Keratinocyte (primary cell): ENCODE measurements around the gene EEF1AKMT2. TPM values are rescaled to one million over a fixed set of nuclear protein-coding genes. Genes with fewer than 3 reads are reported as not detected.
A peak's percentile ranks its signal among the peaks of the same experiment; 100 is the strongest.

Experiments used
- DNase-seq: peaks from one replicate; pipeline ENCODE4 v3.0.0-alpha.2; 2011; ENCODE audit warnings: low read depth, missing footprints, low spot score
- FAIRE-seq: peaks from 2 replicates; lab custom pipeline; 2011; peaks lifted over from hg19 to GRCh38; lab: Jason Lieb, UNC
- H2AFZ ChIP-seq: 2 replicates; pipeline ENCODE4 v1.6.0; 2012; ENCODE audit warnings: low read length, control low read depth, inconsistent platforms; ENCODE audit not compliant: control insufficient read depth
- H3K27ac ChIP-seq: 2 replicates; pipeline ENCODE4 v1.5.1; 2011; ENCODE audit warnings: low read length; ENCODE audit not compliant: control insufficient read depth, insufficient read depth
- H3K27me3 ChIP-seq: 3 replicates; pipeline ENCODE4 v1.6.0; 2011; ENCODE audit warnings: low read length; ENCODE audit not compliant: control insufficient read depth, insufficient read depth; ENCODE audit errors: extremely low read depth
- H3K36me3 ChIP-seq, 2 experiments: 2 replicates in 1 of 2; 3 replicates in 1 of 2; pipeline ENCODE4 v1.5.1; 2011; ENCODE audit warnings: low read length in 2 of 2, mild to moderate bottlenecking in 1 of 2; ENCODE audit not compliant: control insufficient read depth in 2 of 2, insufficient read depth in 2 of 2; ENCODE audit errors: extremely low read depth in 1 of 2
- H3K4me1 ChIP-seq: 3 replicates; pipeline ENCODE4 v1.5.1; 2011; ENCODE audit warnings: low read length; ENCODE audit not compliant: control insufficient read depth, insufficient read depth; ENCODE audit errors: extremely low read depth
- H3K4me2 ChIP-seq: 3 replicates; pipeline ENCODE4 v1.6.0; 2011; ENCODE audit warnings: low read depth, low read length; ENCODE audit not compliant: control insufficient read depth, insufficient read depth; ENCODE audit errors: extremely low read depth
- H3K4me3 ChIP-seq, 3 experiments: fragments of 200-600 bp in 1 of 3; sonication (generic) in 1 of 3; 2 replicates in 2 of 3; 3 replicates in 1 of 3; pipeline ENCODE4 v1.5.1; 2011 to 2016; ENCODE audit warnings: low read length in 3 of 3, mild to moderate bottlenecking in 3 of 3, control low read depth in 2 of 3, inconsistent platforms in 1 of 3, low read depth in 1 of 3, mixed read lengths in 1 of 3, mixed run types in 1 of 3, moderate library complexity in 1 of 3; ENCODE audit not compliant: control insufficient read depth in 2 of 3, insufficient read depth in 2 of 3; ENCODE audit errors: extremely low read depth in 1 of 3
- H3K79me2 ChIP-seq: 2 replicates; pipeline ENCODE4 v1.6.0; 2012; ENCODE audit warnings: low read length; ENCODE audit not compliant: control insufficient read depth, insufficient read depth
- H3K9ac ChIP-seq: 3 replicates; pipeline ENCODE4 v1.6.0; 2011; ENCODE audit warnings: low read length; ENCODE audit not compliant: control insufficient read depth, insufficient read depth; ENCODE audit errors: extremely low read depth
- H3K9me1 ChIP-seq: 3 replicates; pipeline ENCODE4 v1.6.0; 2011; ENCODE audit warnings: low read length; ENCODE audit not compliant: control insufficient read depth, insufficient read depth; ENCODE audit errors: extremely low read depth
- H3K9me3 ChIP-seq: 2 replicates; pipeline ENCODE4 v1.5.1; 2012; ENCODE audit warnings: low read depth, low read length; ENCODE audit not compliant: control insufficient read depth
- H4K20me1 ChIP-seq: 3 replicates; pipeline ENCODE4 v1.6.0; 2011; ENCODE audit warnings: low read length; ENCODE audit not compliant: control insufficient read depth, insufficient read depth; ENCODE audit errors: extremely low read depth
- CTCF ChIP-seq, 3 experiments: IDR thresholded peaks in 1 of 3; conservative IDR thresholded peaks in 1 of 3; optimal IDR thresholded peaks in 1 of 3; 2 replicates in 2 of 3; 3 replicates in 1 of 3; pipeline versions ENCODE3 to v1.5.1; 2011; ENCODE audit warnings: low read length in 3 of 3, mild to moderate bottlenecking in 3 of 3, moderate library complexity in 2 of 3, control low read depth in 1 of 3, inconsistent platforms in 1 of 3; ENCODE audit not compliant: insufficient read depth in 2 of 3; ENCODE audit errors: extremely low read depth in 1 of 3
- EZH2 ChIP-seq: IDR thresholded peaks from one replicate; pipeline ENCODE4 v1.6.1; 2012; ENCODE audit warnings: inconsistent platforms, mild to moderate bottlenecking, low read length, moderate library complexity
- dilution Hi-C: fragments of 300-500 bp; cut with MboI; formaldehyde crosslinking; loops from one replicate; pipeline ENCODE4 v1.7.0; 2020; ENCODE audit warnings: low sequenced_read_pairs; ENCODE audit not compliant: extremely low pct_ligation_motif_present
- polyA plus RNA-seq, 5 experiments: library from polyadenylated mRNA; depleted of rRNA in 3 of 5; stranded (reverse) in 3 of 5; stranded (forward) in 1 of 5; unstranded in 1 of 5; fragments of >200 nt; gene quantifications; 1 replicate in 1 of 5; 2 replicates in 3 of 5; 3 replicates in 1 of 5; pipeline versions ENCODE4 v1.2.1 to v1.2.3, GENCODE V29; 2011 to 2012; ENCODE audit warnings: missing spikeins in 2 of 5, low read depth in 1 of 5, low replicate concordance in 1 of 5

EEF1AKMT2 gene
- polyA plus RNA-seq, 1 donor (not counting 4 experiments of a cell fraction or from before 2014, with no cell fraction given), result 19.1 TPM

GRCh38 chr10:124748166-124748565 lies 43.5 kb downstream of the EEF1AKMT2 start:
- Histone ChIP-seq H2AFZ (no peak overlapping the region), H3K4me2 (no peak overlapping the region), H3K4me1 (peaks cover 37% of the 10 kb centered on the region), H3K9ac (no peak overlapping the region), H4K20me1 (no peaks in the 10 kb centered on the region), H3K79me2 (peaks cover under 1% of the 10 kb centered on the region), H3K27me3 (no peaks in the 10 kb centered on the region), H3K36me3 (peaks cover 0 to 4% of the 10 kb centered on the region in 2 experiments), H3K27ac (no peak overlapping the region), H3K9me1 (no peaks in the 10 kb centered on the region), H3K9me3 (no peaks in the 10 kb centered on the region), H3K4me3 (no peak overlapping the region)
- dilution Hi-C loops, result no loop called here
- no peak for TF ChIP-seq CTCF (optimal IDR thresholded peaks at IDR 0.05 in 1 of 3, IDR thresholded peaks at IDR 0.05 in 1 of 3, conservative IDR thresholded peaks at IDR 0.05 in 1 of 3; ENCODE audit: extremely low read depth in 1 of 3, insufficient read depth in 2 of 3, low read length in 3 of 3)
- TF ChIP-seq EZH2, result no peak
- FAIRE-seq (peak; percentile 23), DNase-seq (no peak)

- FAIRE-seq (no peak), DNase-seq (no peak)
- no peak for TF ChIP-seq EZH2
- TF ChIP-seq CTCF (optimal IDR thresholded peaks at IDR 0.05 in 1 of 3, IDR thresholded peaks at IDR 0.05 in 1 of 3, conservative IDR thresholded peaks at IDR 0.05 in 1 of 3; ENCODE audit: extremely low read depth in 1 of 3, insufficient read depth in 2 of 3, low read length in 3 of 3), result no peak
- dilution Hi-C loops, result no loop called here
- peak overlapping the region; percentile 77 for H3K27ac ChIP-seq
- peaks cover 37% of the 10 kb centered on the region for H3K4me1 ChIP-seq
- peaks cover 3% of the 10 kb centered on the region for H3K79me2 ChIP-seq
- H3K36me3 ChIP-seq, result peaks cover 0 to 4% of the 10 kb centered on the region in 2 experiments
- H3K9ac ChIP-seq, result no peak overlapping the region
- H3K4me3 ChIP-seq, result no peak overlapping the region
- H3K9me1 ChIP-seq, result no peaks in the 10 kb centered on the region
- H3K9me3 ChIP-seq, result no peaks in the 10 kb centered on the region
- H3K4me2 ChIP-seq, result no peak overlapping the region
- no peaks in the 10 kb centered on the region for H3K27me3 ChIP-seq
- H2AFZ ChIP-seq, result no peak overlapping the region
- no peaks in the 10 kb centered on the region for H4K20me1 ChIP-seq
Observed at GRCh38 chr10:124747745-124748144, 43.9 kb downstream of the EEF1AKMT2 start.
